IPS-NIHi7 (cell line): ENCODE results near the gene MAG.
A peak's percentile ranks its signal among the peaks of the same experiment; 100 is the strongest.

Experiments
- DNase-seq: peaks from one replicate; pipeline ENCODE4 v3.0.0; 2012; ENCODE audit warnings: mixed read lengths; ENCODE audit errors: extremely low spot score

Gene MAG

GRCh38 chr19:35264268-35265125, 27.5 kb upstream of the MAG start:
- DNase-seq: no peak

- DNase-seq: no peak
Measured at GRCh38 chr19:35265126-35265899, 26.6 kb upstream of the MAG start.

- DNase-seq: no peak
Measured at GRCh38 chr19:35265900-35266519, 26.0 kb upstream of the MAG start.

GRCh38 chr19:35266520-35267352, 25.2 kb upstream of the MAG start:
- no peak for DNase-seq

- DNase-seq: no peak
Measured at GRCh38 chr19:35267353-35267817, 24.6 kb upstream of the MAG start.

GRCh38 chr19:35267818-35268535, 24.0 kb upstream of the MAG start:
- peak; percentile 94 for DNase-seq

GRCh38 chr19:35268536-35269437, 23.2 kb upstream of the MAG start, which contains the start of gene USF2:
Gene USF2 (plus strand): TSS chr19:35268962. CDS start chr19:35269102, 140 bp downstream.
- peak; percentile 70 for DNase-seq

GRCh38 chr19:35269438-35270117, 22.4 kb upstream of the MAG start:
- DNase-seq: peak; percentile 89

GRCh38 chr19:35270381-35270811, 21.6 kb upstream of the MAG start:
- no peak for DNase-seq

GRCh38 chr19:35271546-35271945, 20.4 kb upstream of the MAG start:
- no peak for DNase-seq

- DNase-seq: no peak
Measured at GRCh38 chr19:35272122-35272719, 19.7 kb upstream of the MAG start.

GRCh38 chr19:35272954-35273649, 18.9 kb upstream of the MAG start:
- DNase-seq: no peak

GRCh38 chr19:35273686-35274259, 18.2 kb upstream of the MAG start:
- DNase-seq: no peak

GRCh38 chr19:35274323-35274722, 17.6 kb upstream of the MAG start:
- no peak for DNase-seq

GRCh38 chr19:35276706-35277281, 15.2 kb upstream of the MAG start:
- no peak for DNase-seq

GRCh38 chr19:35278578-35279284, 13.2 kb upstream of the MAG start:
- DNase-seq: no peak

- no peak for DNase-seq
Measured at GRCh38 chr19:35279374-35279773, 12.6 kb upstream of the MAG start.
